ENCODE data around the gene RNF38.
A peak's percentile ranks its signal among the peaks of the same experiment; 100 is the strongest.
"Not testable (repeated sequence)": the region's sequence is repeated elsewhere in the genome, so short reads cannot be mapped to it uniquely, and the experiment has no call there.

The RNF38 gene

DNA sequence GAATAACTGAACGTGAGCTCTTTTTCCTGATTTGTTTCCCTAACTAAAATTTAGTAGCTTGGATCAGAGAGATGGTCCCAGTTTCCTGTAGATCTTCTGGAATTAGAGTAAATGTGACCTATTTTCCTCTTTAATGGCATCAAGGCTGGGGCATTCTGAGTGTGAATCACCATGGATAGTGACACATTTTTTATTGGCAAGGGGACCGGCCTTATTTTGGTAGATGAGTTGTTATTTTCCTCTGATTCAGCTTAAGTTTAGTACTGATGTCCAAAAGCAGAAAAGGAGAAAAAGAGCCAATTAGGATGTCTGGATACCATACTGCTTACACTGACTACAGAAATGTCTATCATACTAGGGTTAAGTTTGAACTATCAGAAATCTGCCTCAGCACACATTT is 68.1 kb downstream of the RNF38 start:
- no peak for DNase-seq (ENCODE audit: low spot score)

DNA sequence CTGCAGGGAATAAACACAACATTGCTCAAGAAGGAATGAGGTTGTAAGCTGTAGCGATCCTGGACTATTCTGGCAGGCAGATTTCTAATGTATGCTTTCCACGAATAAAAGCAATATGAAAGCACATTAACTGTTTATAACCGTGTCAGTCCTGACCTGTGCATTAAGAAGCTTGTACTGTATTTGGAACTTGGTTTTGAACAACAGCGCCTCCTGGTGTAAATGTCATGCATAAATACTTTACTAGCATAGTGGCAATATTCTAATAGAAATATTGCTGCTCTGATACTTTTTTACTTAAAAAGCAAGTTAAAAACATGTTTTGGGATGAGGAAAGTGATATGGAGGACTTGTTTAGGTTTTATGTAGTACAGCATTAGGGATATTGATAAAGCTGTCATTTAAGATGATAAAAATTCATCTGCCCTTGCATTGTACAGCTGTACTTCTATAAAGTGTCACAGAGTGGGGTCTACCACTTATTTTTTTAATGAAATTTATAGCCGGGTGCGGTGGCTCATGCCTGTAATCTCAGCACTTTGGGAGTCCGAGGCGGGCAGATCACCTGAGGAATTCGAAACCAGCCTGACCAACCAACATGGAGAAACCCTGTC is 71.2 kb downstream of the RNF38 start:
- peak; percentile 66 for DNase-seq (ENCODE audit: low spot score)

DNA sequence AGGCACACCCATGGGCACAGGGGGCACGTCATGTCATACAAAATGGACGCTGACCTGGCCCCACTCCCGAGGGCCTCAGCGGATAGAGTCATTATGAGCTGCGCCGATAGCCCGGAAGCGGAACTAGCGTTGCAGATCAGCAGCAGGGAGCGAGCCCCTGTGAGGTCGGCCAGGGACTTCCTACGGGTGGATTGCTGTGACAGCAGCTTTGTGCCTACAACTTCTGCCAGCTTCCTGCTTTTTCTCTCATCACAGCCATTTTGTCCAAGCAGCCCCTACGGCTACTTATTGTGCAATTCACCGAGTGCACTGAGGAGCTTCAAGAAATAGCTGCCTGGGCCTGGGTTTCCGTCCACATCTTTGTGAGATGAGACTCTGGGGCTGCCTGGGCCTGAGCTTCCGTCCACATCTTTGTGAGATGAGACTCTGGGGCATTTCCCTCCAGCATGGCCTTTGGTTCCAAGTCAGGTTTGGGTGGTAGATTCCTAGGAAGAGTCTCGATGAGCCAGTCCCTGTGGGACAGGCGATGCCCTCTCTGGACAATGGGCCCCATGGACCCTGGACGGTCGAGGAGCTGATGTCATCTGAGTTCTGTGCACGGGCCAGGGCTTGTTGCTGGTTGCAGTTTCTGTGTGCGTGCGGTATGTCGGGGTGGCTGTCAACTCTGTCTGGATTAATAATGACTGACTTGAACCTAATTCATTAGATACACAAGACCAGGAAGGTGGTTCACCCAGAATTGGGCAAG is 74.8 kb downstream of the RNF38 start:
- no peak for DNase-seq (ENCODE audit: low spot score)

DNA sequence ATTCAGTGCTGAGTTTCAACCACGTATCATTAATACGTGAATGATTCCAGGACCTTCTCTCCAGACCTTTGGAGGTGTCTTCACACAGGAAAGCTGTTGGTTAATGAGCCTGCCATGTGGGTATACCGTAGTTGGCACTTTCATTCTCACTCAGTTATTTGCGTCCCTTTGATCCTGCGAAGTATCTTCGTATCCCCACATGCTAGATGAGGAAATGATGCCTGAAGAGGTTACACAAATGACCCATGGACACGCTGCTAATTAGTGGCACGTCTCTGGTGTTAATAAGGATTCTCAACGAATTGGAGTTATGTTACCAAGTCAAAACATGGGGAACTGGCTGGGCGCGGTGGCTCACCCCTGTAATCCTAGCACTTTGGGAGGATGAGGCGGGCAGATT is 76.1 kb downstream of the RNF38 start:
- DNase-seq (ENCODE audit: low spot score) = no peak

DNA sequence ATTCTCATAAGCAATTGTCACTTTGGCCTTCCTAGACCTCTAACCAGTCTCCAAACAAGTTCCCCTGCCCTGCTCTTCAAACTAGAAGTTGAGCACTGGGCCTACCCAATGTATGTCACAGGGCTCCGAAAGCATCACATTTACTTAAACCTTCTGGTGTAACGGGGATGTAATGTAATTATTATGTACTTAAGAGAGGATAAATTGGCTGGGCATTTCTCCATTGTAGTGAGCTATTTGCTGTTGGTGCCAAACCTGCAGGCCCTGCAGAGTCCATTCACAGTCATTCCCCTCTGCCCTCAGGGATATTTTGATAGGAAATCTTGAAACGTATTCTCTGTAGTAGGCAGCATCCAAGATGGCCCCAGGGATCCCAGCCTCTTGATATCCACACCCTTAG is 77.6 kb downstream of the RNF38 start:
- DNase-seq (ENCODE audit: low spot score) = no peak

DNA sequence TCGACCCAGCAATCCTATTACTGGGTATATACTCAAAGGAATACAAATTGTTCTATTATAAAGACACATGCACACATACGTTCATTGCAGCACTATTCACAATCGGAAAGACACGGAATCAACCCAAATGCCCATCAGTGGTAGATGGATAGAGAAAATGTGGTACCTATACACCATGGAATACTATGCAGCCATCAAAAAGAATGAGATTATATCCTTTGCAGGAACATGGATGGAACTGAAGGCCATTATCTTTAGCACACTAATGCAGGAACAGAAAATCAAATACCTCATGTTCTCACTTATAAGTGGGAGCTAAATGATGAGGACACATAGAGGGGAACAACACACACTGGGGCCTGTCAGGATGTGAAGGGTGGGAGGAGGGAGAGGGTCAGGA is 78.2 kb downstream of the RNF38 start:
- not testable (repeated sequence) for DNase-seq (ENCODE audit: low spot score)

DNA sequence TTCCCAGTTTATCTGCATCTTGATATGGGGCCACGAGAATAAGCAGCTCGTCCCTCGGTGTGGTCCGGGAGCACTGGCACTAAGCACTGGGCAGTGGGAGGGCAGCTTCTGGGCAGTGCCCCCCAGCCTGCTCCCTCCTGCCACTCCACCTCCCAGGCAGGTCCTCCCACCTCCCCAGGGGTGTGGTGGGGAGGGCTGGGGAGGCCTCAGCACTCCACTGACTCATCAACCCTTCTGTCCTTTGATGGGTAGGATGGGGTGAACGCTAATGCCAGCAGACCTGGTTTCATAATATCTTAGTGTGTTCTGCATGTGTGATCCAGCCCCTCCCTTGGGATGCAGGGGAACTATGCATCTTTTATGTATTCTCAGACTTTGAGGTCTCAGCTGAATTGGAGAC is 79.6 kb downstream of the RNF38 start:
- no peak for DNase-seq (ENCODE audit: low spot score)

DNA sequence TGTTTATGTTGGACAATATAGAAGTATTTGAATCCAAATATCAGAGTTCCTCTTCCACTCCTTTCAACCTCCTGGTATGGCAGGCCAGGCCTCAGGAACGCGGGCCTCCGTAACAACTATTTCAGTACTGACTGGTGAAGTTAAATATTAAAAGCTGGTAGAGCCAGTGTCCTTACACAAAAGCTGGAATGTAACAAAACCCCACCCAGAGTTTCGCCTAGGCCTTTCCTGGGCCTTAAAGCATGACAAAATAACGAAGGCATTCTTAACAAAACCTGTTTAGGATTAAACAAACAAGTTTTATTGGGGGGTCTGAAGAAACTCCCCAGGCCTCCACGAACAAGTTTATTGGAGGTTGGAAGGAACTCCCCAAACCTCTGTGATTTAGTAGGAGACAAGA is 80.3 kb downstream of the RNF38 start:
- peak; percentile 64 for DNase-seq (ENCODE audit: low spot score)

DNA sequence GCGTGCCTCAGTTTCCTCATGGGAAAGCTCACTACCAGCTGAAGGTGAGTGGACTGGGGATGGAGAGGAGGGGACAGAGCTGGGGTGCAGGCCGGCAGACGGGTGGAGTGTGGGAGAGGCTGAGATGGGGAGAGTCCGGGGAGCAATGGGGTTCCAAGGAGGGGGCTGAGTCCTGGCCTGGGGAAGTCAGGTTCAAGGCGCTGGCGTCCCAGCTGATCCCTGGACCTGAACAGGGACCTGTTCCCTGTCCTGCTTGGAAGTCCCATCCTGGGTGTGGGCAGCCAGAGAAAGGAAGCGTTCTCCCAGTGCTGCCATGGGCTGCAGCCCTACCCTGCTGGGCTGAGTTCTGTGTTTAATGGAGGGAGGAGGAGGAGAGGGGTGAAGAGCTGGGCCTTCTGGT is 80.9 kb downstream of the RNF38 start:
- peak; percentile 42 for DNase-seq (ENCODE audit: low spot score)

DNA sequence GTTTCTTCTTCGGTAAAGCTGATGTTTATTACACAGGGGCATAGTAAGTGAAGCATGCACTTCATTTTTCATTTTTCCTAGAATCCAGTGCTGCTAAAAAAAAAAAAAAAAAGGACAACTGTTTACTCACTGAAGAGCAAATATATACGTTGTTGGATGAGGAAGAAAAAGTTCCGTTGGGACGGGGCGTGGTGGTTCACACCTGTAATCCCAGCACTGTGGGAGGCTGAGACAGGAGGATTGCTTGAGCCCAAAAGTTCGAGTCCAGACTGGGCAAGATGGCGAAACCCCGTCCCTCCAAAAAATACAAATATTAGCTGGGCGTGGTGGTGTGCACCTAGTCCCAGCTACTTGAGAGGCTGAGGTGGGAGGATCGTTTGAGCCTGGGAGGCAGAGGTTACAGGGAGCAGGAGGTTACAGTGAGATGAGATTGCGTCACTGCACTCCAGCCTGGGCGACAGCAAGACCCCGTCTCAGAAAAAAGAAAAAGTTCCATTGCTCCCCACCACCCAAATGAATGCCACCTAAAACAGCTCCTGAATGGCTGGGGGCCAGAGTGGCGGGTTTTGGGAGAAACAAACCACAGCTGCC is 81.8 kb downstream of the RNF38 start:
- no peak for DNase-seq (ENCODE audit: low spot score)

DNA sequence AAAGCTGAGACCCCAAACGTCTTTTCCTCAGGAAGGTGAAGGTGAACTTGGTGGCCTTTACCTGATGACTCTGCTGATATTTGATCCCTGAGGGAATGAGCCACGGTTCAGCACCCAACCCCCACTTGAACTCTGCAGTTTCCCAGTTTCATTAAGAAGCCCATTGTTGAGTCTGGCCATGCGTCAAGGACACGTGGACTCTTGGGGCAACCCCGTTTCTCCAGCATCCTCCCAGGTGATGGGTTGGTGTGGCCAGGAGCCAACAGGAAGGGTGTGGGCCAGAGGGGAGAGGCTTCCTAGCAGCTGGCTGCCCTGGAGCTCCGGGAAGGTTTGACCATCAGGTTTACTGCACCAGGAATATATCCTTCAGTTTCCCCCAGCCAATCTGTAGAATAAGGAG is 82.3 kb downstream of the RNF38 start:
- DNase-seq (ENCODE audit: low spot score) = no peak

DNA sequence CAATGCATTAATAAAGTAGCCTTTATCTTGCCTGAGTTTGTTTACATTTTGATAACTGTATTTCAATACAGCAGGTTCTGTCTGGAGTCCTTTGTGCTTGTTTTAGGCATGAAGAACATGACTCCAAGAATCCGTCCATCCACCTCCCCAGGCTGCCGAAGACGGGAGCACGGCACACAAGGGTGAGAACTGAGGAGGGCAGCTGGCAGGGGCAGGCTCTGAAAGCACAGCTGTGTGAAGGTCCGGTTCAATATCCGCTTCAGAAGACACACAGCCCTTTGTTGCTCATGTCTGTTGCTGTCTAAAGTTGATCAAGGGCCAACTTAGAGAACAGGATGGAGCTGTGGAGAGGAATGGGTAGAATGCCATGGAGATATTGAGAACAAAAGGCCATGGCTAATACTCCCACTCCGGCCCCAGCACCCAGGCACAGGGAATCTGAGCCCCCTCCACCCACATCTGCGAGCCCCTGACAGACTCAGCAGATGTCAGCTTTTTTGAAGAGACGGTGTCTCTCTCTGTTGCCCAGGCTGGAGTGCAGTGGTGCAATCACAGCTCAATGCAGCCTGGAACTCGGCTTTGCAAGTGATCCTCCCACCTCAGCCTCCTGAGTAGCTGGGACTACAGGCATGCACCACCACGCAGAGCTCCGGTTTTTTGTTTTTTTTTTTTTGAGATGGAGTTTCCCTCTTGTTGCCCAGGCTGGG is 83.3 kb downstream of the RNF38 start:
- DNase-seq (ENCODE audit: low spot score) = no peak

DNA sequence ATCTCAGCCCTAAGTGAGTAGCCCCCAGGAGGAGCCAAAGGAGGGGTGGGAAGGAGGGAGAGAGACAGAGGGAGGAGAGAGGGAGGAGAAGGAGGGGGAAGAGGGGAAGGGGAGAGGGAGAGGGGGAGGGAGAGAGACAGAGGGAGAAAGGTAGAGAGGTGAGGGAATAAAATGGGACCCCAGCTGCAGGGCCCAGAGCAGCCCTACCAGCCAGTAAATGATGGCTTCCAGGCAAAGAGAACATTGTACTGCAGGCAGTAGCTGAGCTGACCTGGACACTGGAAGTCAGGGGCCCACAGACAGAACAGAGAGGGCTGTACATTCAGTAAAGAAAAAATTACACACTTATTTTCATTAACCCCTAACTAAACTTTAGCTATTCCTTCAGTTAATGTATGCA is 84.0 kb downstream of the RNF38 start:
- DNase-seq (ENCODE audit: low spot score) = no peak

DNA sequence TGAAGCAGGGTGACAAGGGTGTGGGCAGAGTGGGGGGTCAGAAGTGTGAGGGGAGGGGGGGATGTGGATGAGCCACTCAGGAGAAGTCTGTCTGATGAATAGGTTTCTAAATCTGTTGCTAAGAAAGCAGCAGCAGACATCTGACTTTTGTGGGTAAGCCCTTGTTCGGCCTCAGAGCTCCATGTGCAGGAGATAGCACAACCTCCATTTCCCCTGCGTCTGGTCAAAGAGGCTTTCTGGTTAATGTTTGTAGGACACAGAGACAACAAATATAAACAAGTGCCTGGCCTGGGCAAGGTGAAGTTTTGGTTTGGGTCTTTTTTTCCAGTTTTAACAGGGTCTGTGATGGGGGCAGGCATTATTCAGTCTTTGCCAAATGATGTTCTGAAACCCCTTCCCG is 84.8 kb downstream of the RNF38 start:
- DNase-seq (ENCODE audit: low spot score) = no peak

DNA sequence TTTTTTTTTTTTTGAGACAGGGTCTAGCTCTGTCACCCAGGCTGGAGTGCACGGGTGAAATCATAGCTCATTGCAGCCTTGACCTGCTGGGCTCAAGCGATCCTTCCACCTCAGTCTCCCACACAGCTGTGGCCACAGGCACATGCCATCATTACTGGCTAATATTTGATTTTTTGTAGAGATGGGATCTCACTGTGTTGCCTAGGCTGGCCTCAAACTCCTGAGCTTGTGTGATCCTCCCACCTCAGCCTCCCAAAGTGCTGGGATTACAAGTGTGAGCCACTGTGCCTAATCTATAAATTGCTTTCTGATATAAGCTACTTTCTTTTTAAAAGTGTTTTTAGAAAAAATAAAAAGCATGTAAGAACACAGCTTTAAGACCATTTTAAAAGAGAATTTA is 85.3 kb downstream of the RNF38 start:
- DNase-seq (ENCODE audit: low spot score) = no peak

DNA sequence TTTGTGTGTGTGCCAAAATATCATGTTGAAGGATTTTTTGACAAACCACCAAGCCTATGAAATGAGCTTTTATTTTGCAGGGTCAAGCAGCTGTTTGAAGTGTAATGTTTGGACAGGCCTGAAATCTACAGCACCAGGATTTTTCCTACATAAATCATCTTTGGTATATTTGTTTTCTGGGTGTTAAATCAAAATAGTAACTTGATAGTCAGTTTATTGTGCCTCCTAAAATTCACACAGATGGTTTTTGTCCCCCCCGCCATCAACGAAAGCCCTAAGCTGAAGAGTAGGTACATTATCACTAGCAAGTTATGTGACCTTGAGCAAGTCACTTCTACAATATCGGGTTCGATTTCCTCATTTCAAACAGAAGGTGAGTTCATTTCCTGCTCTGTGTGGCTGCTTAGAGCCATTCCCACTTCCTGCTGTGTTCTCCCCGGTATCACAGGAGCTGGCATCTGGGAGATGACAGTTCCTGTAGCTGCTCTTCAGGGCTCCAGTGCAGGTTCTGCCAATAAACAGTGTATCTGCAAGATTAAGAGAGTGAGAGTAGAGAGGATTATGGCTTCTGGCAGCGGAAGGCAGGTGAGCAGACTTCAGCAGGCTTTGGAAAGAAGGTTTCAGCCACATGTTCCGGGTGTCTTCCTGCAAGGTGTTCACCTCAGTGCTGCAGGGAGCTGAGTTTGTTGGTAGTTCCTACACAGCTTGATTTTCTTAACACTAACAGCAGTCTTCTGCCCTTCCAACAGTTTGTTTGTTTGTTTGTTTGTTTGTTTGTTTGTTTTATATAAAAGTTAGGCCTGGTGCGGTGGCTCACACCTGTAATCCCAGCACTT is 93.4 kb downstream of the RNF38 start:
- peak; percentile 56 for DNase-seq (ENCODE audit: low spot score)

DNA sequence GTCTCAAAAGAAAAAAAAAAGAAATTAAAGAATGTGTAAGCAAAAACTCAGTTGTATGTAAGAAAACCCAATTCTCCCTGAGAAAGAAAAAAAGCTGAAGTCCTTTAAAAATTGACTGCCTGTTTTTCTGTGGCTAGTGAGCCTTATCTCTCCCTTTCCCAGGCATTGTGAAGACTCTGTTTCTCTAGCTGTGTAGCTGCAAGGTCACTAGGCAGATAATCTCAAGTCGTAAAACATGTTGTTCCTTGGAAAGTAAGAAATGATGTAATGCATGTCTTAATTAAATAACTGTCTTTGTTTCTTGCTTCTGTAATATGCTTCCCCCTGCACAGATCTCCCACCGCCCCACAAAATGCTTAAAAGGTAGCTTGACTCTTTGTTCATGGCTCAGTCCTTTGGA is 95.7 kb downstream of the RNF38 start:
- not testable (repeated sequence) for DNase-seq (ENCODE audit: low spot score)

DNA sequence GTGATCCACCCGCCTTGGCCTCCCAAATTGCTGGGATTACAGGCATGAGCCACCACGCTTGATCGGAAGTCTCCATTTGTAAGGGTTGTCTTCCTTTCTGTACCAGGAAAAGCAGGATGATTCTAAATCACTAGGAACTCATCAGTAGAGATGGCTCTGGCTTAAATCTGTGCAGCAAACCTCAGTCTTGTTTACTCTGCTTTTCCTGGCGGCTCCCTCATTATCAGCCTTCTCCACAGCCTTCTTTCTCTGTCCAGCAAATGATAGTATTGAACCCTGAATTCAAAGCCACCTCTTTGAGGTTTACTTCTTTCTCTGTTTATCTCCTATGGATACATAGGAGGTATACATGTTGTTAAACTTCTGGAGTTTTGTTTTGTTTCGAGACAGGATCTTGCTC is 98.8 kb downstream of the RNF38 start:
- no peak for DNase-seq (ENCODE audit: low spot score)

DNA sequence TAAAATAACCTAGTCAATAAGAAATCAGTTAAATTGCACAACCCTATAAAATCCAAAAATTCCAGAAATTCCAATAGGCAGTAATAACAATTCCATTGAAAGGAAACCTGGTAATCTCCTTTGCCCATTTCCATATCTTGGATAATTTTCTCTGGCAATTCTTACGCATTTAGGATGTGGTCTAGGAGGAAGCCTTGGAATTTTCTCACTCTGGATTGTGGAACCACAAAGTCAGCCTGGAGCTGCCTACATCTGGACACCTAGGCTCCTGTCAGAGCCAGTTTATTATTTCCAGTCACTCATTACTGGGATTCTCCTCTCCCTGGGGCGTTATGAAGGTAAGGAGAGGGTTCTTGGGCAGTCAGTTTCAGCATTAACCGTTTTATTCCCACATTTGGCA is 101.5 kb downstream of the RNF38 start:
- no peak for DNase-seq (ENCODE audit: low spot score)

DNA sequence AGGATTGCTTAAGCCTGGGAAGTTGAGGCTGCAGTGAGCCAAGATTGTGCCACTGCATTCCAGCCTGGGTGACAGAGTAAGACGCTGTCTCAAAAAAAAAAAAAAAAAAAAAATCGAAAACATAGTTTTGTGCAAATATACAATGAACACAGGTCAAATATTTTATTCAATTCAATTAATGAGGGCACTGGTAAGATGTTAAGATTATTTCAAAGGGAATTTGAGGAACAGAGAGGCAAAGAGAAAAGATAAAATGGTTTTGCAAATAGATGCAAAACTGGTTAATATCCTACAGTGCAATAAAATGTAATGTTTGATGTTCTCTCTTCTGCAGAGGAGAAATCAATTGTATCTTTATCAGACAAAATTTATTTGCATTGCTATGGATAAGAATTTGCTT is 102.3 kb downstream of the RNF38 start:
- no peak for DNase-seq (ENCODE audit: low spot score)

DNA sequence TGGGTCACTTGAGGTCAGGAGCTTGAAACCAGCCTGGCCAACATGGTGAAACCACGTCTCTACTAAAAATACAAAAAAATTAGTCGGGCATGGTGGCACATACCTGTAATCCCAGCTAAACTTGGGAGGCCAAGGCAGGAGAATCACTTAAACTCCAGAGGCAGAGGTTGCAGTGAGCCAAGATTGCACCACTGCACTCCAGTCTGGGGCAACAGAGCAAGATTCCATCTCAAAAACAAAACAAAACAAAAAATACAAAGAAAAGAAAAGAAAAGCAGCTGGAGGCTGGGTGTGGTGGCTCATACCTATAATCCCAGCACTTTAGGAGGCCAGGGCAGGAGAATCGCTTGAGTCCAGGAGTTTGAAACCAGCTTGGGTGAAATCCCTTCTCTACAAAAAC is 105.1 kb downstream of the RNF38 start:
- DNase-seq (ENCODE audit: low spot score) = not testable (repeated sequence)

DNA sequence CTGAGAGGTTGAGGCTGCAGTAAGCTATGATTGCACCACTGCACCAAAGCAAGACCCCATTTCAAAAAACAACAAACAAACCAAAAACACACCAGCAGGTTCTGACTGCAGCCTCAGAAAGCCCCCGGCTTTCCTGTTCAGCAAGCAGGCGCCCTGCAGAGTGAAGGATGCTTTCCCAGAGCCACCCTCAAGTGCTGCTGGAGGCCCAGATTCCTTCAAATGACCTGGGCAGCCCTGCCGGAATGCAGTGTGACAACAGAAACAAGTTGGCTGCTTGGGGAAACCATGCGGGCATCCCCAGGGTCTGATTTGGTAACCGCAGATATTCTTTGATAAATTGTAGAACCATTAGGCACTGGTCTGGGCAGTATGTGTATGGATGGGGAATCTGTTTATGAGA is 106.2 kb downstream of the RNF38 start:
- no peak for DNase-seq (ENCODE audit: low spot score)
